Hematopoietic multipotent progenitor cell (in vitro differentiated cells): ENCODE measurements around the gene NKAIN1. TPM values are rescaled to one million over a fixed set of nuclear protein-coding genes. Genes with fewer than 3 reads are reported as not detected.
"Not testable (repeated sequence)": the region's sequence is repeated elsewhere in the genome, so short reads cannot be mapped to it uniquely, and the experiment has no call there.

Source experiments
- DNase-seq, 3 donors: peaks; one replicate each; pipeline ENCODE4 v3.0.0-alpha.2; 2011 to 2015; ENCODE audit warnings: low read depth in 2 of 3, low spot score in 2 of 3
- total RNA-seq: library from RNA; depleted of rRNA; stranded (reverse); fragments of >200 nt; gene quantifications from one replicate; pipeline ENCODE4 v1.2.3, GENCODE V29; 2012

Gene NKAIN1
- total RNA-seq, 1 donor: under 0.01 TPM

DNA sequence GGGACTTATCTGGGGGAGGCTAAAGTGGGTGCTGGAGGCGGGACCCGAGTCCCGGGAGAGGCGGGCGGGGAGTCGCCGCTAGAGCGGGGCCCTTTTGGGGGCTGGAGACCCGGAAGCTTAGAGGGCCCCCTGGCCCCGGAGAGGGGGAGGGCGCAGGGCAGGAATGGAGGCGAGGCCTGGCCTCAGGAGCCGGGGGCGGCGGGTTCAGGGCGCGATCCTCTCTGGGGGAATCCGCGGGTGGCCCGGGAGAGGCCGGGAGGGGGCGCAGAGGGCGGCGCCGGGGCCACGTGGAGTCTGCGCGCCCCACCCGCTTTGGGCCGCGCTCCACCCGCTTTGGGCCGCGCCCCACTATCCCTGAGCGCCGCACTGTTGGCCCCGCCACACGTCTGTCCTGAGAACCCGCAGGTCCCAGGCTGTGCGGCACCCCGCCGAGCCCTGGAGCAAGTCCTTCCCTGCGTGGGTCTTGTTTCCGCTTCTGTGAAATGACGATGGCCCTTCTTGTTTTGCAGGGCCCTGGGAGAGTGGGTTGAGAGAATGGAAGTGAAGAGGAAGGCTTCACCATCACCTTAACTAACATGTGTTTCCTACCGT lies 84.4 kb downstream of the NKAIN1 start:
- DNase-seq: peak; percentile 21 to 86 (median 80)

DNA sequence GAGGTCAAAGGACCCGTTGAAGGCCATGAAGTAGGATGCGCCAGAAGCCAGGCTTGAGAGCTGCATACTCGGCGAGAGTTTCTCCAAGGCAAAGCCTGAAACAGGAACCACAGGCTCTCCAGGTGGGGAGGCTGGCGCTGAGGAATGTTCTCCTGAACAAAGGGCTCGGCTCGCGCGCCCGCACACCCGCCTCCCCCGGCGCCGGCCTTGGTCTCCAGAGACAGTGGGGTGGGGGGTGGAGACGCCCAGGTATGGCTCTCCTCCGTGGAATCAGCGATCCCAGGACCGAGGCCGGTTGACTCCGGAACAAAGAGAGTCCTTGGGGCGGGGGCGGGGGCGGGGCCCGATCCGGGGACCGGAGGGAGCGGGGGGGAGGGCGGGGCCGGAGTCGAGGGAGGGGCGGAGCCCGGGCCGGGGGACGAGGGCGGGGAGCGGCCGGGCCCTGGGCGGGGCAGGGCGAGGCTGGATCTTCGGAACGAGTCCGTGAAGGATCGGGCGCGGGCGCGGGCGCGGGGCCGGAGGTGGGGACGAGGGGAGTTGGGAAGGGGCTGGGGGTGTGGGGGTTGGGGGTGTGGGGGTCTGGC lies 85.0 kb downstream of the NKAIN1 start:
- DNase-seq: peak; percentile 34 to 82 (median 73)

GRCh38 chr1:31154000-31154631 lies 85.6 kb downstream of the NKAIN1 start:
- DNase-seq: no peak

DNA sequence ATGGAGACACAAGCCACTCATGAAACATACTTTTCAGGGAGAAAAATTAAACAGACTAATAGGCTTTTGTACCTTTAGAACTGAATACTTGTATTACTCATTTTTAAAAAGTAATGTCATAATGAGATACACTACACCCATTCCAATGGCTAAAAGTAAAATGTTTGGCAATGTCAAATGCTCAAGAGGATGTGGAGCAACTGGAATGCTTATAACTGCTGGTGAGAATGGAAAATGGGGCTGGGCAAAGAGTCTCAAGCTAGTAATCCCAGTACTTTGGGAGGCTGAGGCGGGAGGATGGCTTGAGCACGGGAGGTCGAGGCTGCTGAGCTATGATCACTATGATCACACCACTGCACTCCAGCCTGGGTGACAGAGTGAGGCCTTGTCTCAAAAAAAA lies 86.3 kb downstream of the NKAIN1 start:
- no peak for DNase-seq

DNA sequence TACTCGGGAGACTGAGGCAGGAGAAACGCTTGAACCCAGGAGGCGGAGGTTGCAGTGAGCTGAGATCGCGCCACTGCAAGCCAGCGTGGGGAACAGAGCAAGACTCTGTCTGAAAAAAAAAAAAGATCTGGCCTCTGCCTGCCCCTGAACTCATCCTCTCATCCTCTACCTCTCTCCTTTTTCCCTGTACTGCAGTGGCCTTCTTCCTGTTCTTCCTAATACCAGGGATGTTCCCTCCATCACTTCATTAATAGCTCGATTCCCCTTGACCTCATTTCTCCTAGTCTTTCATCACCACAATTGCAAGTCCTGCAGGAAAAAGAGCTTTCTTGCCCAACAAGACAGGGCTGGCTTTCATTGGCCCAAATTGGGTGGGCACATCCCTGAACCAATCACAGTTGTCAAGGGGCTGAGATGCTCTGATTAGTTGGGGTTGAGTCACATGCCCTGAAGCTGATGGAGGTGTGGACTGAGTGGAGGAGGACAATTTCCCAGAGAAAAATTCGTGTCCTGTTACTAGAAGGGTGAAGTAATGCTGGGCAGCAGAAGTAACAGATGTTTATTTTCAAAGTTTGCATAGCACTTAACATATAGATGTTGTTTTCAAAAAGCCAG lies 87.4 kb downstream of the NKAIN1 start:
- DNase-seq: no peak

DNA sequence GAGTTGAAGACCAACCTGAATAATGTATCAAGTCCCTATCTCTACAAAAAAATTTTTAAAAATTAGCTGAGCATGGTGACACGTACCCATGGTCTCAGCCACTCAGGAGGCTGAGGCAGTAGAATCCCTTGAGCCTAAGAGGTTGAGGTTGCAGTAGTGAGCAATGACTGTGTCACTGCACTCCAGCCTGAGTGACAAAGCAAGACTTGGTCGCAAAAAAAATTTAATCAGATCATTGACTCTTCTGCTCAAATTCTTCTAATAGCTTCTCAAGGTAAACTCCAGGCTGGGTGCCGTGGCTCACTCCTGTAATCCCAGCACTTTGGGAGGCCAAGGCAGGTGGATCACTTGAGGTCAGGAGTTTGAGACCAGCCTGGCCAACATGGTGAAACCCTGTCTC lies 88.3 kb downstream of the NKAIN1 start:
- no peak for DNase-seq

DNA sequence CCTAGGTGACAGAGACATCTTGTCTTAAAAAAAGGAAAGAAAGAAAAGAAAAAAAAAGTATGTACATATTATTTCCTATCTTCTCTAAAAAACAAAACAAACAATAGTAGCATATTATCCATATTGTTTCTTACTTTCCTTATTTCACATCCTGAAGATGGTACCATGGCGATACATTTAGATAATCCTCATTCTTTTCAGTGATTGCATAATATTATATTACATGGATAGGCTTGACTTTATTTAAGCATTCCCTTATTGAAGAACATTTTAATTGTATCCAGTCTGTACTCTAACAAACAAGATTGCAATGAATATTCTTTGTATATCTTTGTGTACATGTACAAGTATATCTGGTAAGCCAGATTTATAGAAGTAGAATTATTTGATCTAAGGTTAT lies 91.3 kb downstream of the NKAIN1 start:
- no peak for DNase-seq

- no peak for DNase-seq
Measured at GRCh38 chr1:31145648-31146047, 94.0 kb downstream of the NKAIN1 start.

DNA sequence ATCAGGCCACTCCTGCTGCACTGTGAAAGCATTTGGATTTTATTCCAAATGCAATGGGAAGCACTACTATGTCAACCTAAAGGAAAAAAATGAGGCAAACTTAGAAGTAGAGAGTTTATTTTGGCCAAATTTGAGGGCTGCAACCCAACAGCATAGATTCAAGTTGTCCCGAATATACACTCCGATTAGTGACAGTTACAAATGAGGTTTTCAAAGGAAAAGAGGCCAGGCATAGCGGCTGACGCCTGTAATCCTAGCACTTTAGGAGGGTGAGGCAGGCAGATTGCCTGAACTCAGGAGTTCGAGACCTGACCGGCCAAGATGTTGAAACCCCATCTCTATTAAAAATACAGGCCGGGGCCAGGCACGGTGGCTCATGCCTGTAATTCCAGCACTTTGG lies 95.2 kb downstream of the NKAIN1 start:
- no peak for DNase-seq

DNA sequence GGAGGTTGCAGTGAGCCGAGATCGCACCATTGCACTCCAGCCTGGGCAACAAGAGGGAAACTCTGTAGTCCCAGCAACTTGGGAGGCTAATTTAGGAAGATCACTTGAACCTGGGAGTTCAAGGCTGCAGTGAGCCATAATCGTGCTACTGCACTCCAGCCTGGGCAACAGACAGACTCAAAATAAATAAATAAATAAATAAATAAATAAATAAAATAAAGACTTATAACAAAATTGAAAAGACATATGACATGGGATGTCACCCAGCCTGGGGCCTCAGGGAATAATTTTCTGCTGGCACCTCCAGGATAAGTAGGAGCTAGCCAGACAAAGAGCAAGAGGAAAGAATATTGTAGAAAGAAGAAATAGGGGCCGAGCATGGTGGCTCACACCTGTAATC lies 96.2 kb downstream of the NKAIN1 start:
- DNase-seq: no peak

- no peak for DNase-seq
Measured at GRCh38 chr1:31142406-31142805, 97.3 kb downstream of the NKAIN1 start.

DNA sequence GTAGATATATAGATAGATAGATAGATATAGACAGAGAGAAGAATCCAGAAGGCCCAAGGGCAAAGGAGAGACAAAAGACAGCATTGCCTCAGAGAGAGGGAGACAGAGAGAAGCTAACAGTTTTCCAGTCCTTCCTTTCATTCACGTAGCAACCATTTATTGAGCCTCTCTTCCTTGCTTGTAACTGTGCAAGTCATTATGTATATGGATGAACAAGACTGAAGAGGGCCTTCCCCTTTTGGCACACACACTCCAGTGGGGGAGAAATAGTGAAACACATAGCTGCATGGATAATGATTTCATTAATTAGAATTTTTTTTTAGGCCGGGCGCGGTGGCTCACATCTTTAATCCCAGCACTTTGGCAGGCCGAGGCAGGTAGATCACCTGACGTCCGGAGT lies 99.4 kb downstream of the NKAIN1 start:
- no peak for DNase-seq

DNA sequence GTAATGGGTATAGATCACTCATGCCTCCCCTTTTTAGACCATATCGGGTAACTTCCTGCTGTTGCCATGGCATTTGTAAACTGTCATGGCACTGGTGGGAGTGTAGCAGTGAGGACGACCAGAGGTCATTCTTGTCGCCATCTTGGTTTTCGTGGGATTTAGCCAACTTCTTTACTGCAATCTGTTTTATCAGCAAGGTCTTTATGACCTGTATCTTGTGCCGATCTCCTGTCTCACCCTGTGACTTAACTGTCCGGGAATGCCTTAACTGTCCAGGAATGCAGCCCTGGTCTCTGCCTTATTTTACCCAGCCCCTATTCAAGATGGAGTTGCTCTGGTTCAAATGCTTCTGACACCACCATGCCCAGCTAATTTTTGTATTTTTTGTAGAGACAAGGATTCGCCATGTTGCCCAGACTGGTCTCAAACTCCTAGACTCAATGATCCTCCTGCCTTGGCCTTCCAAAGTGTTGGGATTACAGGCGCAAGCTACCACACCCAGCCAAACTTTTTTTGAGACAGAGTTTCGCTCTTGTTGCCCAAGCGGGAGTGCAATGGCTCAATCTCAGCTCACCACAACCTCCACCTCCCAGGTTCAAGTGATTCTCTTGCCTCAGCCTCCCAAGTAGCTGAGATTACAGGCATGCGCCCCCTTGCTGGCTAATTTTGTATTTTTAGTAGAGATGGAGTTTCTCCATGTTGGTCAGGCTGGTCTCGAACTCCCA lies 100.7 kb downstream of the NKAIN1 start:
- DNase-seq: not testable (repeated sequence)

DNA sequence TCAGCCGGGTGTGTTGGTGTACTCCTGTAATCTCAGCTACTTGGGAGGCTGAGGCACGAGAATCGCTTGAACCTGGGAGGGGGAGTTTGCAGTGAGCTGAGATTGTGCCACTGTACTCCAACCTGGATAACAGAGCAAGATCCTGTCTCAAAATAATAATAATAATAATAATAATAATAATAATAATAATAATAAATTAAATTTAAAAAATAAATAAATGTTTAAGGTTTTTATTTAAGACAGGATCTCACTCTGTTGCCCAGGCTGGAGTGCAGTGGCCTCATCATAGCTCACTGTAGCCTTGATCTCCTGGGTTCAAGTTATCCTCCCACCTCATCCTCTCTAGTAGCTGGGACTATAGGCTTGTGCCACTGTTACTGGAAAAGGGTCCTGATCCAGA lies 101.8 kb downstream of the NKAIN1 start:
- not testable (repeated sequence) for DNase-seq

DNA sequence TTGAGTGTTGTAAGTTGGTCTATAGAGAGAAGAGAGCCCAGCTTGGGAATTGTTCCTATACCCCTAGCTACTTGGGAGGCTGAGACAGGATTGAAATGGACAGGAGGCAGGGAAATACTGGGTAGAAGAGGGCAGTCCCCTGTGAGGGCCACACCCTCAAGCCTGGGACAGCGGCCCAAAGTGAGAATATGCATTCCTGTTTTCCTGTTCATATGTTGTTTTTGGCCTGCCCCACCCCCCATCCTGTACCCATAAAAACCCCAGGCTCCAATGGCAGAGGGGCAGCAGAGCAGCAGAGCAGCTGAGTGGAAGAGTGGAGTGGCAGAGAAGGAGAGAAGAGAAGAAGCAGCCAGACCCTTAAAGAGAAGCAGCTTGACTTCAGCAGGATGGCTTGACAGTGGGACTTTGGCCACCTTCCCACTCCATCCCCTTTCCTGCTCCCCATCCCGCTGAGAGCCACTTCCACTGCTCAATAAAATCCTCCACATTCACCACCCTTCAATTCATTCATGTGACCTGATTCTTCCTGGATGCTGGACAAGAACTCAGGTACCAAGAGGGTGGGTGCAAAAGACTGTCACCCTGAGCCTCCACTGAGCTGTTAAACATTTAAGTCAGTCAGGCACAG lies 103.6 kb downstream of the NKAIN1 start:
- DNase-seq: no peak

DNA sequence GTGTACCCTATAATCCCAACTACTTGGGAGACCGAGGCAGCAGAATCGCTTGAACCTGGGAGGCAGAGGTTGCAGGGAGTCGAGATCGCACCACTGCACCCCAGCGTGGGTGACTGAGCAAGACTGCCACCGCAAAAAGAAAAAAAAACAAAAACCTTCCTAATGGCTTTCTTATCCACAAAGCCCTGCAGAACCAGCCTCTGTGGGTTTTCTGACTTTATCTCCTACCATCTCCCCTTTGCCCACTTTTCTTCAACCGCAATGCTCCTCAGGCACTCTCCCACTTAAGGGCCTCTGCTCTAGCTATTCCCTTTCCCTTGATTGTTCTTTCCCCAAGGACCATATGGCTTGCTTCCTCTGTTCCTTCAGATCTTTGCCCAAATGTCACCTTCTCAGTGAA lies 106.3 kb downstream of the NKAIN1 start:
- DNase-seq: no peak

Other genes with a start within 250 kb of the NKAIN1 start
- 147 TPM for gene PUM1, start 174.2 kb downstream of the NKAIN1 start, total RNA-seq
- 111 TPM for gene SNRNP40, start 56.9 kb upstream of the NKAIN1 start, total RNA-seq
- 17.5 TPM for gene ZCCHC17, start 57.1 kb upstream of the NKAIN1 start, total RNA-seq
- not detected for gene FABP3, start 133.2 kb upstream of the NKAIN1 start, total RNA-seq
- 0.54 TPM for gene SERINC2, start 173.3 kb upstream of the NKAIN1 start, total RNA-seq